CD4-positive, alpha-beta T cell (primary cell): ENCODE data around the gene SWSAP1. TPM values are rescaled to one million over a fixed set of nuclear protein-coding genes. Genes with fewer than 3 reads are reported as not detected.

Experiments used
- ATAC-seq: fragments of 200-7000 bp; cut with Tn5 transposase; one replicate; pipeline ENCODE4 v1.10.0; 2022; ENCODE audit warnings: mild to moderate bottlenecking; ENCODE audit not compliant: poor library complexity
- CTCF ChIA-PET: fragments of 350-600 bp; sonication (Branson Sonifier 250); formaldehyde crosslinking; loops from one replicate; lab custom pipeline; 2021; ENCODE audit warnings: antibody characterized with exemption, inconsistent platforms; lab: Charles Lee
- POLR2A ChIA-PET: fragments of 350-600 bp; sonication (Branson Sonifier 250); formaldehyde crosslinking; loops from one replicate; lab custom pipeline; 2021; ENCODE audit warnings: antibody characterized with exemption, inconsistent platforms; lab: Charles Lee
- DNase-seq, 14 experiments: peaks; one replicate each; pipeline ENCODE4 v3.0.0-alpha.2; 2013 to 2020; ENCODE audit warnings: mixed read lengths in 2 of 14
- H3K27ac ChIP-seq, 2 donors: one replicate each; pipeline versions ENCODE4 v1.5.1 to v1.7.0; 2013; ENCODE audit warnings: low read length in 2 of 2, low read depth in 1 of 2, mild to moderate bottlenecking in 1 of 2
- H3K27me3 ChIP-seq, 2 experiments: 1 replicate in 1 of 2; 2 replicates in 1 of 2; pipeline versions ENCODE4 v1.6.1 to v1.7.0; 2013; ENCODE audit warnings: low read length in 2 of 2, control low read depth in 1 of 2, mild to moderate bottlenecking in 1 of 2, moderate library complexity in 1 of 2; ENCODE audit not compliant: insufficient read depth in 2 of 2, control insufficient read depth in 1 of 2
- H3K36me3 ChIP-seq: one replicate; pipeline ENCODE4 v1.6.1; 2013; ENCODE audit warnings: low read length, control low read depth; ENCODE audit not compliant: insufficient read depth
- H3K4me1 ChIP-seq: one replicate; pipeline ENCODE4 v1.6.1; 2013; ENCODE audit warnings: low read length, control low read depth; ENCODE audit not compliant: insufficient read depth
- H3K4me3 ChIP-seq: one replicate; pipeline ENCODE4 v1.5.1; 2013; ENCODE audit warnings: mild to moderate bottlenecking, low read length, moderate library complexity
- H3K9me3 ChIP-seq, 2 experiments: 1 replicate in 1 of 2; 2 replicates in 1 of 2; pipeline versions ENCODE4 v1.6.1 to v1.7.0; 2013; ENCODE audit warnings: low read length in 2 of 2, mild to moderate bottlenecking in 2 of 2, control low read depth in 1 of 2, moderate library complexity in 1 of 2; ENCODE audit not compliant: control insufficient read depth in 1 of 2, insufficient read depth in 1 of 2
- H3K27ac Mint-ChIP-seq: one replicate; pipeline ENCODE4 v1.8.0; 2020; ENCODE audit warnings: mixed read lengths
- H3K27me3 Mint-ChIP-seq: one replicate; pipeline ENCODE4 v1.8.0; 2021; ENCODE audit warnings: mixed read lengths
- H3K36me3 Mint-ChIP-seq: one replicate; pipeline ENCODE4 v1.8.0; 2021; ENCODE audit warnings: low read depth, mixed read lengths
- H3K4me1 Mint-ChIP-seq: one replicate; pipeline ENCODE4 v1.8.0; 2021; ENCODE audit warnings: low read depth, mixed read lengths
- H3K4me3 Mint-ChIP-seq: one replicate; pipeline ENCODE4 v1.8.0; 2020; ENCODE audit warnings: mild to moderate bottlenecking, mixed read lengths
- H3K9me3 Mint-ChIP-seq: one replicate; pipeline ENCODE4 v1.8.0; 2020; ENCODE audit warnings: mixed read lengths
- intact Hi-C, 2 experiments: fragments of 100-400 bp; cut with DNase I in 1 of 2; cut with micrococcal nuclease in 1 of 2; formaldehyde crosslinking; loops; one replicate each; pipeline versions ENCODE4 v1.15.1 to v1.9.0; 2023 to 2025; cut with DNase I, micrococcal nuclease
- total RNA-seq, 174 experiments: library from RNA in 2 of 174; stranded (reverse) in 2 of 174; gene quantifications; one replicate each; pipeline ENCODE4 v1.2.3 and lab custom pipeline; 2021 to 2026
- TF ChIP-seq, protein P1 (sequence below): fragments of 200-600 bp; IDR thresholded peaks from one replicate; pipeline ENCODE4 v1.8.0; 2022; ENCODE audit warnings: antibody characterized with exemption, mild to moderate bottlenecking

SWSAP1 gene
- total RNA-seq, 2 experiments from 2014 or later, result 2.6 to 2.7 TPM

GRCh38 chr19:11420429-11421370 is 46.2 kb downstream of the SWSAP1 start:
- intact Hi-C loops, result no loop called here
- Mint-ChIP-seq H3K36me3 (no peaks in the 10 kb centered on the region), H3K27ac (no peak overlapping the region), H3K27me3 (peaks cover 74% of the 10 kb centered on the region), H3K9me3 (no peaks in the 10 kb centered on the region), H3K4me3 (peak overlapping the region; percentile 74), H3K4me1 (peaks cover 43% of the 10 kb centered on the region)
- POLR2A ChIA-PET, result interaction anchor here (0.6 to 3.0 kb wide), 8 partner anchors 14 to 62 kb away, joined by 3 to 19 read pairs (median 4); partner anchors contain the start of genes EPOR, ODAD3, PRKCSH and SWSAP1
- TF ChIP-seq, protein P1, sequence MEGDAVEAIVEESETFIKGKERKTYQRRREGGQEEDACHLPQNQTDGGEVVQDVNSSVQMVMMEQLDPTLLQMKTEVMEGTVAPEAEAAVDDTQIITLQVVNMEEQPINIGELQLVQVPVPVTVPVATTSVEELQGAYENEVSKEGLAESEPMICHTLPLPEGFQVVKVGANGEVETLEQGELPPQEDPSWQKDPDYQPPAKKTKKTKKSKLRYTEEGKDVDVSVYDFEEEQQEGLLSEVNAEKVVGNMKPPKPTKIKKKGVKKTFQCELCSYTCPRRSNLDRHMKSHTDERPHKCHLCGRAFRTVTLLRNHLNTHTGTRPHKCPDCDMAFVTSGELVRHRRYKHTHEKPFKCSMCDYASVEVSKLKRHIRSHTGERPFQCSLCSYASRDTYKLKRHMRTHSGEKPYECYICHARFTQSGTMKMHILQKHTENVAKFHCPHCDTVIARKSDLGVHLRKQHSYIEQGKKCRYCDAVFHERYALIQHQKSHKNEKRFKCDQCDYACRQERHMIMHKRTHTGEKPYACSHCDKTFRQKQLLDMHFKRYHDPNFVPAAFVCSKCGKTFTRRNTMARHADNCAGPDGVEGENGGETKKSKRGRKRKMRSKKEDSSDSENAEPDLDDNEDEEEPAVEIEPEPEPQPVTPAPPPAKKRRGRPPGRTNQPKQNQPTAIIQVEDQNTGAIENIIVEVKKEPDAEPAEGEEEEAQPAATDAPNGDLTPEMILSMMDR, result no peak
- Histone ChIP-seq H3K36me3 (no peaks in the 10 kb centered on the region), H3K27ac (no peak overlapping the region), H3K27me3 (peaks cover 51 to 57% of the 10 kb centered on the region in 2 experiments), H3K4me3 (peak overlapping the region; percentile 37), H3K4me1 (peaks cover 52% of the 10 kb centered on the region), H3K9me3 (peaks cover 0 to 36% of the 10 kb centered on the region in 2 experiments)
- CTCF ChIA-PET, result interaction anchor here (1.5 to 2.0 kb wide), 3 partner anchors 14 to 40 kb away, joined by 4 to 20 read pairs (median 5); partner anchors contain the start of genes ODAD3 and PRKCSH
- ATAC-seq (peak; percentile 12), DNase-seq (peak in 3 of 14 experiments; percentile 34 to 43 (median 43))

GRCh38 chr19:11421371-11422098 is 47.1 kb downstream of the SWSAP1 start:
- DNase-seq (peak in 9 of 14 experiments; percentile 16 to 66 (median 31)), ATAC-seq (peak; percentile 44)
- H3K27ac Mint-ChIP-seq, result no peak overlapping the region
- TF ChIP-seq, protein P1, result no peak
- Histone ChIP-seq H3K4me1 (peaks cover 52% of the 10 kb centered on the region), H3K9me3 (peaks cover 0 to 36% of the 10 kb centered on the region in 2 experiments), H3K36me3 (no peaks in the 10 kb centered on the region), H3K27me3 (peaks cover 51 to 57% of the 10 kb centered on the region in 2 experiments), H3K27ac (no peak overlapping the region), H3K4me3 (peak overlapping the region; percentile 37)
- ChIA-PET CTCF (interaction anchor here (2.0 to 2.4 kb wide), 2 partner anchors 14 to 40 kb away, joined by 12 to 20 read pairs; partner anchors contain the start of genes ODAD3 and PRKCSH), POLR2A (interaction anchor here (1.0 to 3.0 kb wide), 6 partner anchors 13 to 61 kb away, joined by 3 to 19 read pairs (median 11); partner anchors contain the start of genes EPOR, ODAD3, PRKCSH and SWSAP1)
- peaks cover 70% of the 10 kb centered on the region for H3K27me3 Mint-ChIP-seq
- H3K9me3 Mint-ChIP-seq, result no peaks in the 10 kb centered on the region
- intact Hi-C loops, result loop anchor here in 1 of 2 experiments (2.0 kb wide), 1 partner anchor 41 kb away; no protein-coding TSS in a partner anchor
- H3K4me3 Mint-ChIP-seq, result peak overlapping the region; percentile 51
- H3K4me1 Mint-ChIP-seq, result peaks cover 43% of the 10 kb centered on the region
- H3K36me3 Mint-ChIP-seq, result no peaks in the 10 kb centered on the region
